Epithelial cell of proximal tubule (primary cell): ENCODE data around the gene HS3ST3B1. TPM values are rescaled to one million over a fixed set of nuclear protein-coding genes. Genes with fewer than 3 reads are reported as not detected.

Experiments used
- DNase-seq: peaks from one replicate; pipeline ENCODE4 v3.0.0-alpha.2; 2011; ENCODE audit warnings: low read depth
- H3K4me3 ChIP-seq: 2 replicates; pipeline ENCODE4 v1.5.1; 2011; ENCODE audit warnings: low read depth, mild to moderate bottlenecking, low read length
- total RNA-seq: library from RNA; depleted of rRNA; stranded (reverse); fragments of >200 nt; gene quantifications from 2 replicates; pipeline ENCODE4 v1.2.3, GENCODE V29; 2015
- TF ChIP-seq, protein P1 (sequence below): conservative IDR thresholded peaks from 2 replicates; pipeline ENCODE4 v1.5.1; 2012; ENCODE audit warnings: low read depth, mild to moderate bottlenecking, low read length

The HS3ST3B1 gene
- total RNA-seq, 1 donor from 2014 or later, result 2.1 TPM

DNA sequence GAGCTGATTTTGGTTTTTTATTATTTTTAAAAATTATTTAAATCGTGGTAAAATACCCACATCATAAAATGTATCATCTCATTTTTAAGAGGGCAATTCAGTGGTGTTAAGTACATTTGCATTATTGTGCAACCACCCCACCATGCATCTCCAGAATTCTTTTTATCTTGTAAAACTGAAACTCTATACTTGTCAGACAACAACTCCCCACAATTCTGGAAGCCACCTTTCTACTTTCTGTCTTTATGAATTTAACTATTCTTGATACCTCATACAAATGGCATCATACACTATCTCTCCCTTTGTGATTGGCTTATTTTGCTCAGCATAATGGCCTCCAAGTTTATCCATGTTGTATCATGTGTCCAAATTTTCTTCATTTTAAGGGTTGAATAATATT lies 97.9 kb downstream of the HS3ST3B1 start:
- no peak for DNase-seq
- no peak overlapping the region for H3K4me3 ChIP-seq
- TF ChIP-seq, protein P1, sequence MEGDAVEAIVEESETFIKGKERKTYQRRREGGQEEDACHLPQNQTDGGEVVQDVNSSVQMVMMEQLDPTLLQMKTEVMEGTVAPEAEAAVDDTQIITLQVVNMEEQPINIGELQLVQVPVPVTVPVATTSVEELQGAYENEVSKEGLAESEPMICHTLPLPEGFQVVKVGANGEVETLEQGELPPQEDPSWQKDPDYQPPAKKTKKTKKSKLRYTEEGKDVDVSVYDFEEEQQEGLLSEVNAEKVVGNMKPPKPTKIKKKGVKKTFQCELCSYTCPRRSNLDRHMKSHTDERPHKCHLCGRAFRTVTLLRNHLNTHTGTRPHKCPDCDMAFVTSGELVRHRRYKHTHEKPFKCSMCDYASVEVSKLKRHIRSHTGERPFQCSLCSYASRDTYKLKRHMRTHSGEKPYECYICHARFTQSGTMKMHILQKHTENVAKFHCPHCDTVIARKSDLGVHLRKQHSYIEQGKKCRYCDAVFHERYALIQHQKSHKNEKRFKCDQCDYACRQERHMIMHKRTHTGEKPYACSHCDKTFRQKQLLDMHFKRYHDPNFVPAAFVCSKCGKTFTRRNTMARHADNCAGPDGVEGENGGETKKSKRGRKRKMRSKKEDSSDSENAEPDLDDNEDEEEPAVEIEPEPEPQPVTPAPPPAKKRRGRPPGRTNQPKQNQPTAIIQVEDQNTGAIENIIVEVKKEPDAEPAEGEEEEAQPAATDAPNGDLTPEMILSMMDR, result no peak

Other genes starting within 250 kb of the HS3ST3B1 start
- gene COX10, start 231.6 kb upstream of the HS3ST3B1 start, total RNA-seq, result 24.8 and 27.6 TPM in 2 replicates
- not detected in 2 replicates for gene CDRT15, start 64.2 kb upstream of the HS3ST3B1 start, total RNA-seq